OCI-M1 (cell line): ENCODE results near the gene KCTD16.

Experiments used
- DNase-seq: peaks from one replicate; lab custom pipeline; 2025; lab: John Stamatoyannopoulos, UW

The KCTD16 gene

DNA sequence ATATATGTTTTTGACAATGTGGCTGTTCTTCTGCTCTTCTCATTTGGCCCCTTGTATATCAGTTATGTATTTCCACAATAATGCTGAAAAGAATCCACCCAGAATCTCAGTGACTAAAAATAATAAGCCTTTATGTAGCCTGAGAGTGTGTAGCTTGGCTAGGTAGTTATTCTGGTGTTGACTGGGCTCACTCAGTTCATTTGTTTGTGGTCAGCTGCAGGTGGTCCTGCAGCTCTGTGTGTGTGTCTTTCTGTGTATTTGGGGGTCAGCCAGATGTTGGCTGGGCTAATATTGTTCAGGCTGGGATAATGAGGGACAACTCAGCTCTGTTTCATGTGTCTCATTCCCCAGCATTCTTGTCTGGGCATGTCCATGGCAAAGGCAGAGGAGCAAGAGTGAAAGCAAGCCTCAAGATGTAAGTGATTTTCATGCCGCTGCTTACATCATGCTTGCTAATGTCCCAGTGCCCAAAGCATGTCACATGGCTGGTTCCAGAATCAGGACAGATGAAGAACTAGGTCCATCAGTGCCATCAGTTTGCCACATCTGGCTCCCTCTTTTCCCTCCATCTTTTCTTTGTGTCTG, 162.8 kb downstream of the KCTD16 start:
- DNase-seq, result no peak

DNA sequence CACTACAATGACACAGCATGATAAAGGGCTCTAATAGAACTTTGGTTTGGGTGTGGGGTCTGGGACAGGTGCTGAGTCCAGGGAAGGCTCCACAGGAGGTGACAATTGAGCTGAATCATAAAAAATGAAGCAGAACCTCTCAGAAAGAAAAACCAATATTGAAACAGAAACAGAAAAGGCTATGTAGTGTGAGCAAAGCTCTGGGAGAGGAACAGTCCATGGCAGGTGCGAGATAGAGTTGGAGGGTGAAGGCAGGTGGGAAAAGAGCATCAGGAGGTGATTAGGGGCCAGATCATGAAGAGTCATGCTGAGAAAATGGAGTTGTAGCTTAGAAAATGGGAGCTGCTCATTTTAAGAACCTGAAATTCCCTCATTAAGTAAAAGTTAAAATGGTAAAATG, 164.9 kb downstream of the KCTD16 start:
- DNase-seq, result no peak

DNA sequence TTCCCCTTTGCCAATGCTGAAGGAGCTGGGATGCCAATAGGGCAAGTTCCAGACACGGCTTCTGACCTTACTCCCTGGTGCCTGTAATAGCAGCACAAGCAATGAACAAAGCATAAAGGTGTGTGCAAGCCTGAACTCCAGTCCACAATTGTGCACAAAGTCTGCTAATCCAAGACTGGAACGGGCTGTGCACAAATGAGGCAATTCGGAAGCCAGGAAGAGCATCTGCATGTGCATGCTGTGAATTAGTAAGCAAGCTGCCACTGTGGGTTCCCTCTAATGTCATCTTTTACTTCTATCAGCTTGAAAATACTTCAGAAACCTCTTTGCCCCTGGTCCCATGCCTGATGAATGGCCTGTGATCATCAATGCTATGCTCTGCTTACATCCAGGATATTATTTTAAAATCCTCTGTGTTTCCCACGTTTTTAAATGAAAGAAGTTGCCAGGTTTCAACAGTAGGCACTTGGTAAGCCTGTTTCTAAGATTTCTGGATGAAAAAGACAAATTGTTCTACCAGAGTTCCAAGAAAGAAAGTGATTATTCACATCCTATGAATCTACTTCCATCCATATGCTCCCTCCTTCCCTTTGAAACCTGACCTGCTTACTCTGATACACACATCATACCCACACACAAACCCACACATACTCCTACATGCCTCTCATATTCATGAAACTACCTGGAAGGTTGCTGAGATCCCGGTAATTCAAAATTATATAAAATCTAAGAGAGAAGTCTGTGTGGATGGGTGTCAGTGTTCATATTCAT, 165.7 kb downstream of the KCTD16 start:
- no peak for DNase-seq

DNA sequence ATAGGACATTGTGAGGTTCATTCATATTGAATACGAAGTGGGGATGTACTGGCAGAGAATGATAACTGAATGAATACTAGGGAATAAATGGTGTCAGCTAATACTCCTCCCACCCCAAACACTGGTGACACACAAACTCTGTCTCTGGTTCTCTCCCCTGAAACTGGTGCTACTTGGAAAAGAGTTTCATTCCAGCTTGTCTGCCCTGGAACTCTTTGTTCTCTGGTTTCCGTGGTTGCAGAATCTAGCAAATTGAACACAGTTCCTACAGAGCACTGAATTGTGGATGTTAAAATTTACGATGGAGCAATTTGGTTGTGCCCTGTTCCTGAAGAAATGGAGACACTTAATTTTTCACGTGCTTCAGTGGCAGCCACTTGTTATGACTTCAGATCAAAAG, 181.7 kb downstream of the KCTD16 start:
- DNase-seq, result no peak

DNA sequence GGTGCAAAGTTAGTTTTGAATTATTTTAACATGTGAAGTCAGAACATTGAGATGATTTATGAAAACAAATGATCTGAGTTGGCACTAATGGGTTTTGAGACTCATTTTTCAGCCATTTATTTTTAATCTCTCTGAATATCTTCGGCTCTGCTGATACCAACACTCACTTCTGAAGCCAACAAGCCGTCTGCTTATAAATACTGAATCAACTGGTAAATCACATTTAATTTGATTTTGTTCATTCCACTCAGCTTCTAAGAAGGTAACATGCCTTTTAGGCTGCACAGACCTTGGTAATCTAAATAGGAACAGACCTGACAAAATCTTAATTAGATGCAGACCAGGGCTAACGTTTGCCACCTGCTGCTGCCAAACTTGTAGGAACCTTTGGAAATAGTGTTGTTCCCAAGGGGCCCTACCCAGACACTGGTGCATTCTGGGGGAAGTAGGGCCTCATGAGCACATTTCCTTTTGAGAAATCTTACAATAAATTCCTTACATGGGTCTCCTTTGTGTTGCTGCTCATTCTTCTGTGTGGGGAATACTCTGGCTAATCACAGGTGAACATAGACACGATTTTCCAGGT, 182.2 kb downstream of the KCTD16 start:
- DNase-seq, result no peak

DNA sequence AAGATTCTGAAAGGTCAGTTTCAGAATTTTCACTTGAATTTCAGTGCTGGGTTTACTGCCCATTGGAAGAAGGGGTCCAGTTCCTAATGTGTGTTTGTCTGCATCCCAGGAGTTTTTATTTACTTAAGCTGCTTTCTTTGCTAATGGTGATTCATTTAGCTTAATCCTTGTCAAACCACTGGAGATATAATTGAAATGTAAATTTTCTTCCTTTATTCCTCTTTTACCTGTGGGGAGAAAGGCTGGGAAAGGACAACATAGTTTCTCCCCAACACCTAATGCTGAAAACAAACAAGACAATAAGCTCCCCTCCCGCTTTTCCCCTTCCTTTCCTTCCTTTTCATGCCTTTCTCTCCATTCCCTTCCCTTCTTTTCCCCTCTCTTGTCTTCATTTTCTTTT, 185.8 kb downstream of the KCTD16 start:
- DNase-seq, result no peak

DNA sequence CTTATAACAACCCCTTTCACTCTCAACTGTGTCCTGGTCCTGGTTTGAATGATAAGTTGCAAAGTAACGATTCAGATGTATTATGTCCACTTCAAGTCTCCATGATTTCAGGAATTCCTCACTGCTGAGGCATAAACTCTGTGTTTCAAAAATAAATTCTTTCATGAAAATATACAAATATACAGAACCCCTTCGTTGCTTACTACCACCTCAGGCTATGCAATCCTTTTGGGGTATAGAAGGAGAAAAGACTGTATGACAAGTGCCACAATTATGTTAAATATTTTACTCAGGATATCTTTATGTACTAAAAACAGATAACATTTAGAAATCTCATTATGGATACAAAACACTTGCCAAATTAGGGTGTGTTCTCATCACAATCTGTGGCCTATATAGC, 190.7 kb downstream of the KCTD16 start:
- DNase-seq, result no peak

DNA sequence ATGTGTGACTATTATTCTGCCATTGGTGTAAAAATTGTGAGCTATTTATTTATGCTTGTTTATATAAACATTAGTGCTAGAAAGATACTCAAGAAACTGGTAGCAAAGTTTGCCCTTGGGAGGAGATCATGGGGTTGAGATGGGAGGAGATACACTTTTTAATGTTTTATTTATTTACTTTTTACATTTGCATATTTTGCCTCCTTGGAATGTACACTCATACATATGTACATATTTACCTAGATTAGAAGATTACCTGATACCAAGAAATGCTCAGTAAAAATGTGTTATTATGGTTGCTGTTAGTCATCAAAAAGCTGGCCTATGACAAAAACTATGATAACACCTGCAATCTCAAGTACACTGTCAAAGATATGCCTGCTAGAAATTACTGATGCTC, 195.2 kb downstream of the KCTD16 start:
- DNase-seq, result no peak

DNA sequence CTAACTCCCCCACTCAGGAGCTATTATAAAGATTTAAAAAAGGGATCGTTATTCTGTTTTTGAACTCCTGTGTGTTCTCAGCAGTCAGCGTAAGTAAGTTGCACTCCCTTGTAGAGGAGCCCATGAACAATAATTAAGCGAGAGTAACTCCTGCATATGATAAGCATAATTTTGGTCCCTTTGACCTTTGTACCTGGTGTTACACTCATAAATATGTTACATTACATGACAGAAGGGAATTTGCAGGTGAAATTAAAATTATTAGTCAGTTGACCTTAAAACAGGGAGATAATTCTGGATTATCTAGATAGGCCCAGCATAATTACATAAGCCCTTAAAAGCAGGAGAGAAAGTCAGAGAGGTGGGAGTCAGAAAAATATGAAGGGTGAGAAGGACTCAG, 197.3 kb downstream of the KCTD16 start:
- DNase-seq, result no peak

DNA sequence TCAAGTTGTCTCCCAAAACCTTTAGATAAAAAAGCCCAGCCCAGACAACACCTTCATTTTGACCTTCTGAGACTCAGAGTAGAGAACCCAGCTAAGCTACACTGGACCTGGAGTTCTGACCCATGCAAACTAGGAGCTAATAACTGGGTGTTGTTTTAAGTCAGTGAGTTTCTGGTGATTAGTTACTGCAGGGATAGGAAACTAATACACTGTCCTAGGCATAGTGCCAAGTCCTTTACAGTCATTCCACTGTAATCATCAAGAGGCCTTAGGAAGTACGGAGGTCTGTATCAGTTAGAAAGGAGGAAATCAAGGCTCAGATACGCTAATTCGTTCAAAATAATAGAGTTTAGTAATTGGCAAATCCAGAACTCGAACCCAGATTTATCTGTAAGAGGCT, 197.9 kb downstream of the KCTD16 start:
- no peak for DNase-seq

DNA sequence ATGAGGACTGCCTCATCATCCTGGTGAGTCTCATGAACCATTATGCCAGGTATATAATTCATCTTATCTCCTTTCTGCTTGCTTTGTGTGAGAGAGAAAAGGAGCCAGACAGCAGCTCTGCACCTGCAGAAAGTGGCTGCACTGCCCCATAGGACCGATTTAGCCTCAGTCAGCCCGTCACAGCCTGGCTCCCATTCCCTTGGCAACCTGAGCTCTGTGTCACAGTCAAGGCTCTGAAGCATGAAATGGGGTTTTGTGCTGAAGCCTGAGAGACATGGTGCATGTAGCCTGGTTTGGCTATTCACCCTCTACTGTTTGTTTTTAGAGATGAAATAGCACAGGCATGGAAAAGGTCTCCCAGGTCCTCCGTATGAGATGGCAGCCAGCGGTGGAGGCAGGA, 198.3 kb downstream of the KCTD16 start:
- DNase-seq, result no peak

DNA sequence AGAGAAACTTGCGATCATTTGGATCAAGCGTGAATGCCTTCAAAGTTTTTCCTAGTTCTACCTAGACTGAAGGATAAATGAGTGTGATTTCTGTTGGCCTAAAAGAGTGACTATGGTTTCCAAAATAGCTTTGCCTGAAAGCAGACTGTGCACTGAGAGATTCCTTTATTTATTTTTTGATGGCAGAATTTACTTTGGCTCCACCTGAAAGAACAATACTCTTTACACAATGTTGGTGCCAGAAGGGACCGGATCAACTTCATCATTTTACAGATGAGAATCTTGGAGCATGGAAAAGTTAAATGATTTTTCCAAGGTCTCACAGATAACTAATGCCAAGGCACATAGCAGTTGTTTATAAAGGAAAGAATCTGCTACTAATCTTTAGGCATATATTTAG, 199.6 kb downstream of the KCTD16 start:
- no peak for DNase-seq

DNA sequence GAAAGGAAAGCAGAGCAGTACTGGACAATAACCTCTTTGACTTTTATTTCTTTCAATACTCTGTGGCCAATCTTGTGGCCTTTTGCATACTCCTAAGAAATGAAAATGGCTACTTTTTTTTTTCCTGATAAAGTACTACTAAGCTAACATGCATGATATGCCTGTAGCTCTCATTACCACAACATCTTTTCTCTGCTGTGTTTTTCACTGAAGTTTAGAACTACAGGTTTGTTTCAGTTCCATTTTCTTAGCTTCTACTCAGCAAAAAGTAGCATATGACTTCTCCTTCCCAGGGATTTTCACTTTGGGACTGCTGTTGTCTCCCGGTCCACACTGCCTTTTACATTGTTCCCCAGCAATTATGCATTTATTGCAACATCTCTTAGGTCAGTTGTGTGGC, 204.0 kb downstream of the KCTD16 start:
- no peak for DNase-seq

DNA sequence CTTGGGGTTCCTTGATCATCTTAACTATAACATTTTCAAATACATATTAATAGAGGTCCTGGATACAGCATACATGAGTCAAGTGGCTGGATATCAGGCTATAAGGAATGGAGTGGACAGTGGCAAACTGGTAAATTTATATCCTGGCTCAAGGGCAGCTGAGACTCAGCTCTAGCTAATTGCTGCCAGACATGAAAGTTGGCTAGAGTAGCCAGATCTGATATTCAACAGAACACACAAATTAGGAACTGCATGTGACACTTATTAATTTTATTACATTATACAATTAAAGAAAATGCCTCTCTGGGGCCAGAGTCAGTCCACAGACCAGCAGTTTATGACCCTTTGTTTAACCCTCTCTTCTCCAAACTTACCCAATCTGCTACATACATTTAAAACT, 206.5 kb downstream of the KCTD16 start:
- DNase-seq, result no peak

DNA sequence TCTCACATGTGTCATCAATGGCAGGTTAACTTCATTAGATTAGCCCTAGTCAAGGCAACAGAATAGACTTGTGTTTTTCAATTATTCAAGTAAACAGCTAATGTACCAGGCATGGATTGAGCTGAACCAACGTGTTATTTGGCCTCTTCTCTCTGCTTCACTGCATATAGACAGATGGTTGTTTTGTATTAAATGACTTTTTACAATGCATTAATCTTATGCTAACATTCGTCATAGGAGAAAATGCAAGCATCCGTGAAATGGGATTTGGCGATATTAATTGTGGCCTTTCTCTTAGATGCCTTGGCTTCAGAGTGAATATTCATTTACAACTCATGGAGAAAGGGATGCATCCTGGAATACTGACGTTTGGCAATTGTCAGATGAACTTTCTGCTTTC, 208.0 kb downstream of the KCTD16 start:
- DNase-seq, result no peak

DNA sequence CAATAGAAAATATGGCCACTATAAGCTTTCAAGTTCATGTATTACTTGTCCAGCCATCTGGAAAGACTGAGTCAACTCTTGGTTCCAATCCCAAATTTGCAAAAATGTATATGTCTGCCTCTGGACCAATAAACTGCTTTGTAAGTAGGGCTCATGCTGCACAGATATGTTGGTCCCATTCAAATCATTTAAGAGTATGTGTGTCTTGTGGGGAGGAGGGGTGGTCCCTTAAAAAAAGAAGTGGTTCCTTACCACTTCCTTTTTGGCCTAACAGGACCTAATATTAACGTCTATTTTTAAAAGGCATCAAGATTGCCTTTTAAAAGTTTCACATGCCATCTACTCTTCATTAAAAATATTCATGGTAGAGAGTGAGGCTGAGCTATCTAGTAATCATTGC, 214.9 kb downstream of the KCTD16 start:
- no peak for DNase-seq

DNA sequence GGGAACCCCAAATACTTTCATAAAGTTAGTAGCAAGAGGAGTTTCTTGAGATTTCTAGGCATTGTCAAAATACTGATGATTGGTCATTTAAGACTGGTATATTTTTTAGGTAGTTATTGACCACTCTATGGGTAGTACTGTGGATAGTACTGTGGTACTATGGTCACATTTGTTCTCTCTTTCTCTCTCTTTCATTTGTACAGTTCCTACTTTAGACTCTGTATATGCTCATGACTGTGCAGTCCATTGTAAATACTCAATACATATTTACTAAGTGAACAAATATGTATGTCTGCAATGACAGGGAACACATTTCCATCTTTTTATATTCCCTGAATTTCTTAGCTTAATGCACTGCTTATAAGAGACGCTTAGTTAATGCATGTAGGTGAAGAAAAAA, 215.6 kb downstream of the KCTD16 start:
- DNase-seq, result no peak

DNA sequence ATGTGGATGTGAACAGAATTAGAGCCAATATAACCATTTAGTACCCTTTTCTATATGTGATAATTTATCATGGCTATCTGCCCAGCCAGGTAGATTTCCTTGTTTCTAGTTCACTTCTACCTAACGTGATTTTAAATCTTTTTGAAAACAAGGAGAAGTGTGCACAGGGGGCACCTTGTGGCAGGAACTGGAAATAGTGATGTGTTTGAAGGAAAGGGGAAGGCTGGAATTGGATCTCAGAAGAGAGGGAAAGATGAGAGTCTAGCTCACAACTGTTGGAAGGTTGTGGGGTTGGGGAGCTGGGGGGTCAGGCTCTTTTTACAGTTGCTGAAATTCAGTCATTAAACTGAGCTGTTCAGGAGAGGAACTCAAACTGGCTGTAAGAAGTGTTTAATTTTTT, 219.5 kb downstream of the KCTD16 start:
- DNase-seq, result no peak

DNA sequence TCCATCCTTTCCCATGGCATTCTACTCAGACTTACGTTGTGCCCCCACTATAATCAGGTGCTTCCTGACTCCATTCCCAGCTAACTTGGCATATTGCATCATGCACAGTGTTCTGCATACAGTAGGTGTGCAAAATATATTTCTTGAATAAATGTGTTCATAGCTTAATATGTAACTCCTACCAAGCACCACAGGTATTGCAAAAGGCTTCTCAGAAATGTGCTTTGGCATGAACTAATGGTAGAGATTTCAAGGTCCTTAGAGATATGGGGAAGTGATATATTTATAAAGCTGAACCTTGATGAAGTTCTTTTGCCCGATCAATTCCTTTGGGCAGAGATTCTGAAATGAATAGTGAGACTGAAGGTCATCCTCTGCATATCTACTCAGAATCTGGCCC, 220.4 kb downstream of the KCTD16 start:
- DNase-seq, result no peak

DNA sequence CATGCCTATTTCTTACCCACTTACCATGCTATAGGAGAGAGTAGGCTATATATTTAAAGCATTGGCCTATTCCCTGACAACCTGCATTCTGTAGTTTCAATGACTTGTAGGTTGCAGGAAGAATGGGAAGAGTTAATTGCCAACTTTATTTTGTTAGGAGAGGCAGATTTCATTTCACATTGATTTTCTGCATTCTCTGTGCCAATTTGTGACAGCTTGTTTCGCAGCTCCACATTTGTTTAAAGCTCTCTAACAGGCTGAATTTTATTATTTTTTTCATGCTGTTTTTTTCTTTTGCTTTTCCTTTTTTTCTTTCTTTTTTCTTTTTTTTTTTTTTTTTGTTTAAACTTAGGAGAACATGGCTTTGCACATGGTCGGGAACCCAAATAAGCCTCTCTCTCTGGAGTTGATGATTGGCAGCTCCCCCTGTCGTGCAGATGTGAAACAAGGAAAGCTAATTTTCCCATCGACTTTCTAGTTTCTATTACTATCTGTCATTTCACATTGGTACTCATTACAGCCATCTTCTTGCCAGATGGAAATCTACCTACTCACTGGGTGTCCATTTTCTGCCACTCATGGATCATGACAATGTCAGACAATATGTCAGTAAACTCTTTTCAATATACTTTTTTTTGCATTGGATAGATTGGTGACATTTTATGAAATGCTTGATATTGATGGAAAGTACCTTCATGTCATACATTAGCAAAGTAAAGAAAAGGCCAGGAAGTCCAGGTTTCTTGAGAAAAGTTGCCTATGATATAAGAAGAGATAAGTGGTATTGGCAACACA, 223.2 kb downstream of the KCTD16 start:
- DNase-seq, result peak; percentile 3

DNA sequence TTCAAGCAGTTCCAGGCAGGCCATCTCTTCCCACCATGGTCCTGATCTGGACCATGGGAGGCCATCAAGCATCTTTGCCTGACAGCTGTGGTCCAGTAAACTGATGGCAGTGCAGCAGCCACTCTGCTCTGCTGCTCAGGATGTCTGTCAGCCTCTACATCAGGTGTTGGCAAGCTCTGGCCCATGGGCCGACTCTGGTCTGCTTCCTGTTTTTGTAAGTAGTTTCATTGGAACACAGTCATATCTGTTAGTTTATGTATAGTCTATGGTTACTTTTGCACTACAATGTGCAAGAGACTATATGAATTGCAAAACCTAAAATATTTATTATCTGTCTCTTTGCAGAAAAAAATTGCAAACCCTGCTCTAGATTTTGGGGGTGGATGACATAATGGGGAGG, 225.0 kb downstream of the KCTD16 start:
- no peak for DNase-seq

DNA sequence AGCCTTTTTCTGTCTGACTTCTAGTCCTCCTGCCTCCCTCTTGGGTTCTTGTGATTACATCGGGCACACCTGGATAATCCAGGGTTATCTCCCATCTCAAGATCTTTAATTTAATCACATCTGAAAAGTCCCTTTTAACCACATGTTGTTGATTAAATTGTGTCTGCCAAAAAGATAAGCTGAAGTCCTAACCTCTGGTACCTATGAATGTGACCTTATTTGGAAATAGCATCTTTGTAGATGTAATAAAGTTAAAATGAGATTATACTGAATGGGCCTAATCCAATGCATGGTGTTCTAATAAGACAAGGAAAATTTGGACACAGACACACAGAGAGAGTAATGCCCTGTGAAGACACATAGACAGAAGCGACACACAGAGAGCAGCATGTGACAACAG, 232.4 kb downstream of the KCTD16 start:
- DNase-seq, result no peak

DNA sequence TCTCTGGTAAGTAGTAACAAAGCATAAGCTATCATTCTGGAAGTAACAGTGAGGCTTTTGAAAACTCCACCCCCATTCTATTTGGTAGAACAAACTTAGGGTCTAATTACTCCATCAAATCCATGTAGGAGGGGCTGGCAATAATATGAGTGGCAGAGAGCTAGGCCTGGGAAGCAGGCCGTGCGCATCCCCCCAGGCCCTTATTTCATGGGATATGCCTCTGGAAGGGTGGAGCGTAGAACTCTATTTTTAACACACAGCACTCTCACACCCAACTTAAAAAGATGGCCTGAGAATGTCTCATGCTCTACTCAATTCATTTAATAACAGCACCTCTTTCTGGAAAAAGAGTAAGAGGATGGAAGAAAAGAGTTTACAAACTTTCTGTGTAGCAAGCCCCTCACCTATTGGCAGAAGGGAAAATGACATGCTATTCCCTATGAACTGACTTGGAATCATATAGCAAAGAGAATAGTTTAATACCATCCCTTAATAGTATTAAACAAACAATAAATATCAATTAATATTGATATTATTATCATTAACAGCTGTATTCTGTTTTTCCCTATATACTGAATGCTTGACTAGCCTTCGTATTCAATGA, 233.2 kb downstream of the KCTD16 start:
- no peak for DNase-seq
